HG03378 (cell line): ENCODE results near the gene RRP12.
"Not testable (repeated sequence)": the region's sequence is repeated elsewhere in the genome, so short reads cannot be mapped to it uniquely, and the experiment has no call there.

Experiments used
- ATAC-seq: cut with Tn5 transposase; IDR thresholded peaks from one replicate; pipeline ENCODE4 v1.9.1; 2021; ENCODE audit warnings: mild to moderate bottlenecking, moderate library complexity; ENCODE audit not compliant: unreplicated experiment

Gene RRP12, protein sequence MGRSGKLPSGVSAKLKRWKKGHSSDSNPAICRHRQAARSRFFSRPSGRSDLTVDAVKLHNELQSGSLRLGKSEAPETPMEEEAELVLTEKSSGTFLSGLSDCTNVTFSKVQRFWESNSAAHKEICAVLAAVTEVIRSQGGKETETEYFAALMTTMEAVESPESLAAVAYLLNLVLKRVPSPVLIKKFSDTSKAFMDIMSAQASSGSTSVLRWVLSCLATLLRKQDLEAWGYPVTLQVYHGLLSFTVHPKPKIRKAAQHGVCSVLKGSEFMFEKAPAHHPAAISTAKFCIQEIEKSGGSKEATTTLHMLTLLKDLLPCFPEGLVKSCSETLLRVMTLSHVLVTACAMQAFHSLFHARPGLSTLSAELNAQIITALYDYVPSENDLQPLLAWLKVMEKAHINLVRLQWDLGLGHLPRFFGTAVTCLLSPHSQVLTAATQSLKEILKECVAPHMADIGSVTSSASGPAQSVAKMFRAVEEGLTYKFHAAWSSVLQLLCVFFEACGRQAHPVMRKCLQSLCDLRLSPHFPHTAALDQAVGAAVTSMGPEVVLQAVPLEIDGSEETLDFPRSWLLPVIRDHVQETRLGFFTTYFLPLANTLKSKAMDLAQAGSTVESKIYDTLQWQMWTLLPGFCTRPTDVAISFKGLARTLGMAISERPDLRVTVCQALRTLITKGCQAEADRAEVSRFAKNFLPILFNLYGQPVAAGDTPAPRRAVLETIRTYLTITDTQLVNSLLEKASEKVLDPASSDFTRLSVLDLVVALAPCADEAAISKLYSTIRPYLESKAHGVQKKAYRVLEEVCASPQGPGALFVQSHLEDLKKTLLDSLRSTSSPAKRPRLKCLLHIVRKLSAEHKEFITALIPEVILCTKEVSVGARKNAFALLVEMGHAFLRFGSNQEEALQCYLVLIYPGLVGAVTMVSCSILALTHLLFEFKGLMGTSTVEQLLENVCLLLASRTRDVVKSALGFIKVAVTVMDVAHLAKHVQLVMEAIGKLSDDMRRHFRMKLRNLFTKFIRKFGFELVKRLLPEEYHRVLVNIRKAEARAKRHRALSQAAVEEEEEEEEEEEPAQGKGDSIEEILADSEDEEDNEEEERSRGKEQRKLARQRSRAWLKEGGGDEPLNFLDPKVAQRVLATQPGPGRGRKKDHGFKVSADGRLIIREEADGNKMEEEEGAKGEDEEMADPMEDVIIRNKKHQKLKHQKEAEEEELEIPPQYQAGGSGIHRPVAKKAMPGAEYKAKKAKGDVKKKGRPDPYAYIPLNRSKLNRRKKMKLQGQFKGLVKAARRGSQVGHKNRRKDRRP (N-terminal part only)

DNA sequence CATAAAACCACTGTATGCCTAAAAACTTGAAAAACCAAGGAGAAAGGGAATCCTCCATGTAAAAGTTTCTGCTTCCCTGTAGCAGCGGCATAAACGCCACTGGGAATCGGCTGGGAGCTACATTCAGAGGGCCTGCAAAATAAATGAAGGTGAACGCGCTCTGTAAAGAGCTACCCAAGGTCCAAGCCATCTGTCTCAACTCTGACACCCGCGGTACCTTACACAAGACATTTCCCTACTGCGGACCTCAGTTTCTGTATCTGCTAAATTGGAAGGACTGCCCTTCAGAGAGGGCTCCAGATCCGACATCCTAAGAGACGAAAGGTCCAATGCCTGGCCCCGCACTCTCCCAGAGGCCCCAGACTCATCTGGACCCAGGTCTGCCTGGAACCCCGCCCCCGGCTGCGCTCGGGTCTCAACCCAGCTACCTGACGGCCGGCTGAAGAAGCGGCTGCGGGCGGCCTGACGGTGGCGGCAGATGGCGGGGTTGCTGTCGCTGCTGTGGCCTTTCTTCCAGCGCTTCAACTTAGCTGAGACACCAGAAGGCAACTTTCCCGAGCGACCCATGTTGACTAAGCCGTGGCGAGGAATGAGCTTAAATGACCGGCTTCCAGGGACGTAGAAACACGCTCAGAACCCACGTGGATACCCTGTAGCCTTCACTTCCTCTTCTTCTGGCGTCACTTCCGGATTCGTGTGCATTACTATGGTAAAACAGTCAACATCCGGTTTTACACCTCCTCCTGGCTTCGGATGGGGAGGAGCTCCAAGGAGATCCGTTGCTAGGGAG is at the start of gene RRP12:
TSS of gene RRP12 (minus strand) at position 676 of the 790 bp plus-strand sequence. CDS start at position 567, 109 bp downstream.
- ATAC-seq, result peak; percentile 92

DNA sequence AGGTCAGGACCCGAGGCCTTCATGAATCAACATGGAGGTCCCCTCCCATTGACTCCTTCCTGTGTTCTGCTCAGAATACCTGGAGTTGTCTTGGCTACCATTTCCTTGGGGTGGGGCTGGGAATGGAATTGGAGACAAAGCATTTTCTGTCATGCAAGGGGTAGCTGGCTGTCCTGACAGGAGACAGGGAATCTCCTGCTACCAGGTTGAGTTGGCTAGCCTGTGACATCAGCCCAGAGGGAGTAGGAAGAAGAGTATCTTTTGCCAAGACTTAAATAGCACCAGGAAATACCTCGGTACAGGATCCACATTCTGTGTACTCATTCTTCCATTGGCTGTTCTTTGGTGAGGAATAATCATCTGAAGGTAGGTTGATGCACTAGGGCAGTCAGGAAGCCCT is 49.7 kb upstream of the RRP12 start:
- no peak for ATAC-seq

DNA sequence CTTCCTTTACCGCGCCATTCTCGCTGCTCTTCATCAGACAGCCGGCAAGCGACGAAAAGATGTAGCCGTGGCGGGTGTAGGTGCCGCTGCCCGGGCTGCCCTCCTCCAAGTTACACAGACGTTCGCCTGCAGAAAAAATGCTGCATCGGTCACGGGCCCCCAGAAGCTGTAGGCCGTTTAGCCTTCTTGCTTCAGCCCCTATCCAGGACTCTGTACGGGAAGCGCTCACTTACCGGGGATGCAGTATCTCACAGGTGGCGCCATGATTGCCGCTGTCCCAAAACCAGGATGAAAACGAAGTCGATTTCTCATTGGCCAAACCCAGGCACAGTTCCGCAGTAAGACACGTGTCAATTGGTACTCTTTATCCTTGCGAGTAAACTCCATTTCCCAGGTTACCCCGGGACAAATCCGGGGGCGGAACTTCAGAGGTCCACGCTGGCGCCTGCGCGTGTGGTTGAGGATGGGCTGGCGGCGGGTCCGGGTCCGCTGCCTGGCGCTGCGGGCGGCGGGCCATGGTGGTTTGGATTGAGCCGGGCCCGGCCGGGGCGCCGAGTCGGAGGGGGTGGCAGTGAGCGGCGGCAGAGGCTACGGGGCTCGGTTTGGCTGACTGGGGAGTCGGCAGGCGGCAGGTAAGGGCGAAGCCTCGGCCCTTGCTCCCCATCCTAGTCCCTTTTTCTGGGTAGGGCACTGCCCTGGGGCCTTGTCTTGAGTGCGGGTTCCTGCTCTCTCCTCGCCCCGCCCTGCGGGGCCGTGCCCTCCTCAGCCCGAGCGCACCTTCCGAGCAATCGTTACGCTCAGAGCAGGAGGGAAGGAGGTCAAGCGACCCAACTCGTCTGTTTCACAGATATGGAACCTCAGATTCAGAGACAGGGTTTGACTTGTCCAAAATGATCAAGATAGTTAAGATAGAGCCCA is 44.8 kb upstream of the RRP12 start, which contains the start of the genes EXOSC1 and ZDHHC16:
TSS of gene EXOSC1 (minus strand) at position 285 of the 918 bp plus-strand sequence. CDS start at position 264, 21 bp downstream.
TSS of gene ZDHHC16 (plus strand) at position 454 of the 918 bp plus-strand sequence. CDS start 5,501 bp downstream, outside the sequence.
- peak; percentile 94 for ATAC-seq

DNA sequence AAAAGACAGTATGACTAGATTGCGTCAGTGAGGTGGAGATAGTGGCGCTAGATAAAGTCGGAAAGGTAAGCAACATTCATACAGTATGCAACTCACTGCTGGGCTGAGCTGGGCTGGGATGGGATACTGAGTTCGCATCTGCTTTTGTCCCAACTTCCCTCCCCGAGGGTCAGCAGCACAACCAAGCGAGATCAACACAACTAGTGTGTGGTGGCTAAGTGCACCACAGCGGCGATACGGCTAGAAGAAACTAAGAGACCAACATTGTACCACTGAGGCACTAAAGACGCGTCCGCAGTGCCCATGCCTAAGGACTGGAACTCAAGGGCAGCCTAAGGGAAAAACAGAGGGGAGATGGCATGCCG is 44.2 kb upstream of the RRP12 start:
- no peak for ATAC-seq

DNA sequence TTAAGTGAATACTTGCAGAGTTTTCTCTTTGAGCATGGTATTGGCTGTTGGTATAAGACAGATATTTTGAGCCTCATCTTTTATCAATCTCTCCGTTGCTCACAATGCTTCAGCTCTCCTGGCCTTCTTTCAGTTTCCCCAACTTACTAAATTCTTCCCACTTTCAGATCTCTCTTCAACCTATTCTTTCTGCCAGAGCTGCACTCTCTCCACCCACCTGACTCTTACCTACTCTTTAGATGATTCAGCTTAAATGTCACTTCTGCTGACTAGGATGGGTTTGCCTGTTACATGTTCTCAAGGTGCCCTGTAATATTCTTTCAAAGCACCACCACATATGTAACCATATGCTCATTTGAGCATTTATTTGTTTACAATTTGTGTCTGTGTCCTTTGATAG is 43.1 kb upstream of the RRP12 start:
- ATAC-seq, result no peak

DNA sequence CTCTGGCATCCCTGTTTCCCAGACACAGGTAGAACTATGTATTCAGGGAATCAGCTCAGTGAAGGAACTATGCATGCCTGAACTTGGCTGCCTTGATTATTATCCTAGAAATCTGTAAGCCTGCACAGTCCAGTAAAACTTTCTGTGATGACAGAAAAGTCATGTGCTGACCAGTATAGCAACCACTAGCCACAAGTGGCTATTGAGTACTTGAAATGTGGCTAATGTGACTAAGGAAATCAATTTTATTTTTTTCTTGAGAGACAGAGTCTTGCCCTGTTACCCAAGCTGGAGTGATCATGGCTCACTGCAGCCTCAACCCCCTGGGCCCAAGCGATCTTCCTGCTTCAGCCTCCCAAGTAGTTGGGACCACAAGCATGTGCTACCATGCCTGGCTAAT is 41.1 kb upstream of the RRP12 start:
- ATAC-seq, result no peak

DNA sequence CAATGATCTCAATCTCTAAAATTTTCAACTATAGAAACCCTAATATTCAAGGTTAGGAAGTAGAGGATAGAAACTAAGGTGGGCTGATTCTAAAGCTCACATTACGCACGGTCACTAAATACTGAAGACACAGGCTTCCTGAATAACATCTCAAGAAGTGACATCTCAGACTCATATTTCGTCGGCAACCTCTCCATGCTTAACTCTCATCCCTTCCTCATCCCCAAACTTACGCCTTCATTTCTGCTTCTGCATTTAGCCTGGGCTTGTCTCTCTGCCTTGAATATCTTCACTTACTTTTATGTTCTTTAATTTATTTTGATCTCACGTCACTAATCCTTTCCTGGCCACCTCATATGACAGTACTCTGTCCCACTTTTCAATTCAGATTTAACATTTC is 34.1 kb upstream of the RRP12 start:
- no peak for ATAC-seq

DNA sequence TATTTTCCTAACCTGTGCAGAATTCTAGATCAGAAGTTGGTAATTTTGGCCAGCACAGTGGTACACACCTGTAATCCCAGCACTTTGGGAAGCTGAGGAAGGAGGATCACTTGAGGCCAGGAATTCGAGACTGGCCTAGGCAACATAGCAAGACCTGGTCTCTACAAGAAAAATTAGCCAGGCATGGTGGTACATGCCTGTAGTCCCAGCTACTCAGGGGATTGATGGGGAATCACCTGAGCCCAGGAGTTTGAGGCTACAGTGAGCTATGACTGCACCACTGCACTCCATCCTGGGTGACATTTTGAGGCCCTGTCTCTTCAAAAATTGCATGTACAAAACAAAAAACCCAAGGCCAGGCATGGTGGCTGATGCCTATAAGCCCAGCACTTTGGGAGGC is 33.4 kb upstream of the RRP12 start:
- ATAC-seq, result no peak

DNA sequence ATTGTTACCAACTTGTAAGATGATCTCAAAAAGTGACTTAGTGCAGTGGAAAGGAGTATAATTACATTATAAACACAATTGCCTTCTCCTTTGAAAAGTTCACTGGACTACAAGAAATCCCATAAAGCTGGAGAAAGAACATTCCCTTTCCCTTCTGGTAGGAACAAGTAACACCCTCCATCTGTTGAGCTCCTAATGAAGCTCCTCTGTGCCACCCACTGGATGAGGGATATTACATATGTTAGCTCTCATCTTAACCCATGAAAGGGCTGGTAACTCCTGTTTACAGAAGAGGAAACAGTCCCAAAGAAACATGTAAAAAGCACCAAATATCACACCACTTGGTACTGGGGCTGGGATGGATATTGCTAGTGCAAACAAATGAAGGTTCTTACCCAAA is 32.9 kb upstream of the RRP12 start:
- ATAC-seq, result no peak

DNA sequence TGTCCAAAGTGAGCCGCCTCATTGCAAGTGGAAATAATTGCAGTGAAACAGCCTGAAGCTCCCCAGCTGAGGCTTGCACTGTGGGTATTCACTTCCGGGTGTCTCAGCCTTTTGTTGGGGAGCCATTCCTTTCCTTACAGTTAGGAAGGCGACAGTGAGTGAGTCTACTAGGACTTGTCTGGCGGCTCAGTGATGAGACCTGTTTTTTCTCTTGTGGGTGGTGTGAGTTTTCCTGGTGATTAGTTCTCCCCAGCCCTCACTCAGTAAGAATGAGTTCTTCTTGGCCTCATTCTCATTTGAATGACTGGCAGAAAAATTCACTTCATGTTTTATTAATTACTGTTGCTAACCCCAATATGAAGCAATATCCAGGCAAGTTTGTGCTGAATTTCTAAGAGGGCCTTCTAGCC is 27.4 kb upstream of the RRP12 start:
- ATAC-seq, result no peak

DNA sequence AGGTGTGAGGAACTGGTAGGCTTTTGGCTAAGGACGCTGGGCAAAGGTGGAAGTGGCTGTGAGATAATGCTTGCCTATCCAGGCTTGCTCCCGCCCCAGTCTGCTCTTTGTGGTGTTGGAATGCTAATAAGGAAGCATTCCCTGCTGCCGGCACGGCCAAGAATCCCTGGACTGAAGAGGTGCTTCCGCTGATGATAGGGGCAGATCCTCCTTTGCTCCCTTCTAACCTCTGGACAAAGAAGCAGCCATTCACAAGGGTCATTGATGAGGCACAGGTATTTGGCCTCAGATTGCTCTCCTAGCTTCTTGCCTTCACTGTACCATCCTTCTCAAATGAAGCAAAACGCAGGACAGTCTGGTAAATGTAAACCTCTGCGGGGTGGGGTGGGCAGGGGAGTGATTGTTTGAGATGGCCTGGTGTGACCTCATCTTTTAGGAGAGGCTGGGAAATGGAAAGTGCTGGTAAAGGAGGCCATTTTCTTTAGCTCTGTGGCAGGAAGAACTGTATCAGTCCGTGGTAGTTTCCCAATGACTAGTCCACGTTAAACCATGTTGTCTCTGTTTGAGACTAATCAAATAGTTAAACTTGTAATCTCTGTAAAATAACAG is 26.5 kb upstream of the RRP12 start:
- ATAC-seq, result no peak

DNA sequence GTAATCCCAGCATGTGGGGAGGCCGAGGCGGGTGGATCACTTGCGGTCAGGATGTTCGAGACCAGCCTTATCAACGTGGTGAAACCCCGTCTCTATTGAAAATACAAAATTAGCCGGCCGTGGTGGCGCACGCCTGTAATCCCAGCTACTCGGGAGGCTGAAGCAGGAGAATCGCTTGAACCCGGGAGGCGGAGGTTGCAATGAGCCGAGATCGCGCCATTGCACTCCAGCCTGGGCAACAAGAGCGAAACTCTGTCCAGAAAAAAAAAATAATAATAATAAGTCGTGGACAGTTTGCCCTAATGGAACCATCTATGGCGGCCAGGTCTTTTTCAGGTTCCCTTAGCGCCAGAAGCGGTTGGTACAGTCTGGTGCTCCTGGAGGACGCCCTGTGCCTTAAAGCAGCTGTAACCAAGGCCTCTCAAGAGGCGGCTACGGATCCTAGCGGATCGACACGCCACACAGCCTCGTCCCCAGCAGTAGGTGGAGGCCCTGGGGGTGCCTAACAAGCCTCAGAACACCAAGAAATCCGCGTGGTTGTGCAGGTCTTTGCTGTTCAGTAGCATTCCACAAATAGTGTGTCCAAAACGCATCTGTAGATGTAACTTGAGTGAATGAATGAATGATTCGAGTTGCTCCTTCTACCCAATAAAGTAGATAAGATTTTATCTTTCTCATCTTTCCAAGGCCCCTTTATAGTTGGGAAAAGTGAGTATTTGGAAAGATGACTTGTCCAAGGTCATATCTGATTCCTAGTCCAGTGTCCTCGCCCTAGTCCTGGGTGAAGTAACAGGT is 25.8 kb upstream of the RRP12 start:
- ATAC-seq, result no peak

DNA sequence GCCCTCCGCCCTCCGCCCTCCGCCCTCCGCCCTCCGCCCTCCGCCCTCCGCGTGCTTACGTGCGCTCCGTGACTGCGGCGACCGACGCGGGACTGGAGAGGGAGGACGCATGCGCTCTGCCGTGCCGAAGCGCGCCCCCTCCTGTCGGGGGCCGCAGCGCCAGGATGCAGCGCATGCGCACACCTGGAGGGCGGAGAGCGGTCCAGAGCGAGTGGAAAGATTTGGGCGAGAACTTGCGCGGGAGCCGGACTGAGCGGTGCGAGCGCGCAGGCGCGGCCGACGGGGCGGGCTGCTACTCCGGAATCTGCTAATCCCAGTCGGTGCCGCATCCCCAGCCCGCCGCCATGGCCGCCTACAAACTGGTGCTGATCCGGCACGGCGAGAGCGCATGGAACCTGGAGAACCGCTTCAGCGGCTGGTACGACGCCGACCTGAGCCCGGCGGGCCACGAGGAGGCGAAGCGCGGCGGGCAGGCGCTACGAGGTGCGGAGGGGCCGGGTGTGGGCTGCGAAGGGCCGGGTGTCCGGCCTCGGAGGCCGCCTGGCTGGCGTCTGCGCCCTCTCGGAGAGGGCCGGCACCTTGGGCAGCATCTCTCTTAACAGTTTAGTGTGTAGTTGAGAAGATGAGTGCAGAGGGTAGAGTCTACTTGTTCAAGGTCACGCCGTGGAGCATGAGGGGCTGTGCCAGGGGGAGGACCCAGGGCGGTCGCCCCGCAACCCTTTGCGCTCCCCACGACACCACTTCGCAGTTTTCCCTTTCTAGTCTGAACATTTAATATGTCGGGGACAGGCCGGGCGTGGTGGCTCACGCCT is 25.0 kb upstream of the RRP12 start, which contains the start of gene PGAM1:
TSS of gene PGAM1 (plus strand) at position 228 of the 812 bp plus-strand sequence. CDS start at position 345, 117 bp downstream.
- ATAC-seq, result peak; percentile 76

DNA sequence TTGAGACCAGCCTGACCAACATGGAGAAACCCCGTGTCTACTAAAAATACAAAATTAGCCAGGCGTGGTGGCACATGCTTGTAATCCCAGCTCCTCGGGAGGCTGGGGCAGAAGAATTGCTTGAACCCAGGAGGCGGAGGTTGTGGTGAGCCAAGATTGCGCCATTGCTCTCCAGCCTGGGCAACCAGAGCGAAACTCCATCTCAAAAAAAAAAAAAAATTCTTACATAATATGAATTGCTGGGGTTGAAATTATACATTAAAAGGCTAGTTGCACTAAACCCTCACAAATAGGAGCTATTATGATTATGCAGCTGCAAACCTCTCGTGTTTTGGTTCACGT is 22.6 kb upstream of the RRP12 start:
- not testable (repeated sequence) for ATAC-seq

DNA sequence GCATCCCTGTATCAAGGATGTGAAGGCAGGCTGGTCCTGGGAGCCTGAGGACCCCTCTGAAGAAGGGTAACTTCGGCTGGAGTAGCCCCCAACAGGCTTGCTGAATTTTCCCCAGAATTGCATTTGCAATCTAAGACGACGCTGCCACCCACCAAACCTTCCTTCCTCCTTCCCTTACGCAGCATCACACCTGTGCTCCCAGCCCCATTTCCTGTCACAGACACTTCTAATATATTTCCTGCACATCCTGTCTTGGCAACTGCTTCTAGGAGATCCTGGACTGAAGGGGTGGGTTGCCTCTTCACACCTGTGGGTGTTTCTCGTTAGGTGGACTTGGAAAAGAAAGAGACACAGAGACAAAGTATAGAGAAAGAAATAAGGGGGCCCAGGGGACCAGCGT is 15.4 kb upstream of the RRP12 start:
- ATAC-seq, result no peak

DNA sequence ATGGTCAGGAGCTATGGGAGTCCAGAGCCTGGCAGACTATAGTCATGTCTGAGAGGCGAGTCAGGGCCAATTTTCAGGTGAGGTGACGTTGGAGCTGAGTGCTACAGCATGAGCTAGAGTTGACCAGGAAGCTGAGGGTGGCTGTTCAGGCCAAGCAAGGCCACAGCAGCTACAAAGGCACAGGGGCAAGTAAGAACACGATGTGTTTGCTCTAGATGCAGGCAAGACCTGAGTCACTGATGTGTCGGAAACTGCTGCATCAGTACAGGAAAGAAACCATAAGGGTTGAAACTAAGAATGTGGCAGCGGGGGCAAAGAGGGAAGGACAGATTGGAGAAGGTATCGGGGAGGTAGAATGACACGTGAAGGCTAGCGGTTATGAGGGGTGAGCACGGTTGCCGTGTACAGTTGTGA is 11.8 kb upstream of the RRP12 start:
- ATAC-seq, result no peak

DNA sequence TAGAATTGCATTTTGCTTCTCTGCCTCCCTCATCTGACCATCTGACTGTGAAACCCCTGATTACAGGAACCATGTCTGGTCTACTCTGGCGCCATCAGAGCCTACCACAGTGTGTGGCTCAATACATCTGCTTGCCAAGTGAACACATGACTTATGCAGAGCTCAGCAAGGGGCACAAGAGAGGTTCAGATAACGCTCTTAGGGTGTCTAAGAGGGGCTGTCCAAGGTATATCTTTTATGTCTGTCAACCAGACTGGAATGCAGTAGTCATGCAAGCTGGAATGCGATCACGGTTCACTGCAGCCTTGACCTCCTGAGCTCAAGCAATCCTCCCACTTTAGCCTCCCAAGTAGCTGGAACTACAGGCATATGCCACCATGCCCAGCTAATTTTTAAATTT is 10.3 kb upstream of the RRP12 start:
- no peak for ATAC-seq
